Neural cell (in vitro differentiated cells): ENCODE data around the gene PHACTR3. TPM values are rescaled to one million over a fixed set of nuclear protein-coding genes. Genes with fewer than 3 reads are reported as not detected.

Experiments
- H2AFZ ChIP-seq: fragments of 200-600, 300-800 bp; sonication (generic), shearing (Covaris generic); 2 replicates; pipeline ENCODE4 v1.6.0; 2014; ENCODE audit warnings: low read depth, mild to moderate bottlenecking, antibody characterized with exemption, low read length, moderate library complexity
- H3F3A ChIP-seq: fragments of 200-600 bp; shearing (Covaris generic); 2 replicates; pipeline ENCODE4 v1.6.1; 2016; ENCODE audit warnings: mild to moderate bottlenecking, moderate library complexity, mixed read lengths, antibody characterized with exemption, low read length; ENCODE audit not compliant: insufficient read depth, poor library complexity, severe bottlenecking
- H3K27ac ChIP-seq: fragments of 200-600, 300-800 bp; sonication (generic), shearing (Covaris generic); 2 replicates; pipeline ENCODE4 v1.5.1; 2014; ENCODE audit warnings: mild to moderate bottlenecking, low read length, moderate library complexity
- H3K27me3 ChIP-seq: fragments of 300-800, 200-600 bp; sonication (generic), shearing (Covaris generic); 2 replicates; pipeline ENCODE4 v1.6.0; 2014; ENCODE audit warnings: mild to moderate bottlenecking, low read depth, low read length, moderate library complexity; ENCODE audit not compliant: insufficient read depth
- H3K36me3 ChIP-seq: fragments of 300-800, 200-600 bp; sonication (generic), shearing (Covaris generic); 2 replicates; pipeline ENCODE4 v1.5.1; 2014; ENCODE audit warnings: mild to moderate bottlenecking, antibody characterized with exemption, low read length, moderate library complexity; ENCODE audit not compliant: insufficient read depth
- H3K4me2 ChIP-seq: fragments of 300-800, 200-600 bp; sonication (generic), shearing (Covaris generic); 2 replicates; pipeline ENCODE4 v1.6.0; 2014; ENCODE audit warnings: mild to moderate bottlenecking, low read length
- H3K4me3 ChIP-seq: fragments of 300-800, 200-600 bp; sonication (generic), shearing (Covaris generic); 2 replicates; pipeline ENCODE4 v1.5.1; 2014; ENCODE audit warnings: mild to moderate bottlenecking, low read length, moderate library complexity
- H3K79me2 ChIP-seq: fragments of 200-600 bp; shearing (Covaris generic); replicated peaks from 2 replicates; pipeline ENCODE4 v1.6.0; 2014; ENCODE audit warnings: mild to moderate bottlenecking, low read length, moderate library complexity; ENCODE audit not compliant: insufficient read depth
- H3K9ac ChIP-seq: fragments of 300-800, 200-600 bp; sonication (generic), shearing (Covaris generic); 2 replicates; pipeline ENCODE4 v1.6.1; 2016; ENCODE audit warnings: mild to moderate bottlenecking, low read length, mixed read lengths
- H3K9me2 ChIP-seq: fragments of 200-600 bp; shearing (Covaris generic); 2 replicates; pipeline ENCODE4 v1.6.1; 2016; ENCODE audit warnings: mild to moderate bottlenecking, low read length, mixed read lengths; ENCODE audit not compliant: insufficient read depth
- H3K9me3 ChIP-seq: fragments of 200-600, 300-800 bp; sonication (generic), shearing (Covaris generic); 2 replicates; pipeline ENCODE4 v1.6.1; 2016; ENCODE audit warnings: mild to moderate bottlenecking, mixed run types, low read length, moderate library complexity, mixed read lengths
- H4K20me1 ChIP-seq: fragments of 200-600 bp; shearing (Covaris generic); 2 replicates; pipeline ENCODE4 v1.6.1; 2016; ENCODE audit warnings: mild to moderate bottlenecking, mixed run types; ENCODE audit not compliant: insufficient read depth
- CTCF ChIP-seq: fragments of 450-650 bp; IDR thresholded peaks from 2 replicates; pipeline ENCODE4 v1.5.1; 2014; ENCODE audit warnings: antibody characterized with exemption, mild to moderate bottlenecking, moderate library complexity; ENCODE audit not compliant: poor library complexity, severe bottlenecking
- EP300 ChIP-seq: fragments of 450-650 bp; conservative IDR thresholded peaks from 2 replicates; pipeline ENCODE4 v1.6.1; 2014; ENCODE audit warnings: antibody characterized with exemption, mild to moderate bottlenecking, moderate library complexity; ENCODE audit not compliant: poor library complexity, severe bottlenecking
- EZH2 ChIP-seq: fragments of 200-600, 300-800 bp; shearing (Covaris generic), sonication (generic); IDR thresholded peaks from 2 replicates; pipeline ENCODE4 v1.6.1; 2014; ENCODE audit warnings: antibody characterized with exemption, low read length, borderline replicate concordance, mild to moderate bottlenecking; ENCODE audit not compliant: insufficient read depth, poor library complexity, severe bottlenecking
- MXI1 ChIP-seq: fragments of 450-650 bp; conservative IDR thresholded peaks from 2 replicates; pipeline ENCODE4 v1.6.1; 2014; ENCODE audit warnings: antibody characterized with exemption, mild to moderate bottlenecking; ENCODE audit not compliant: poor library complexity, severe bottlenecking
- POLR2AphosphoS5 ChIP-seq: IDR thresholded peaks from 2 replicates; pipeline ENCODE4 v1.6.1; 2012
- RAD21 ChIP-seq: fragments of 450-650 bp; conservative IDR thresholded peaks from 2 replicates; pipeline ENCODE4 v1.6.1; 2014; ENCODE audit warnings: antibody characterized with exemption, mild to moderate bottlenecking, moderate library complexity
- REST ChIP-seq: IDR thresholded peaks from 2 replicates; pipeline ENCODE4 v1.6.1; 2012; ENCODE audit warnings: borderline replicate concordance
- SMC3 ChIP-seq: fragments of 450-650 bp; conservative IDR thresholded peaks from 2 replicates; pipeline ENCODE4 v1.6.1; 2014; ENCODE audit warnings: antibody characterized with exemption, mild to moderate bottlenecking, moderate library complexity; ENCODE audit not compliant: poor library complexity
- TAF1 ChIP-seq: IDR thresholded peaks from 2 replicates; pipeline ENCODE4 v1.6.1; 2012; ENCODE audit warnings: low read depth
- polyA plus RNA-seq: library from polyadenylated mRNA; depleted of rRNA; stranded (reverse); fragments of >200 nt; gene quantifications from 2 replicates; pipeline ENCODE4 v1.2.3, GENCODE V29; 2014

PHACTR3 gene
- polyA plus RNA-seq, 1 donor from 2014 or later, result 1.3 TPM

- Histone ChIP-seq H3K9ac (peak overlapping the region; percentile 41), H4K20me1 (no peaks in the 10 kb centered on the region), H3K36me3 (no peaks in the 10 kb centered on the region), H3K27me3 (no peaks in the 10 kb centered on the region), H3K4me3 (peak overlapping the region; percentile 55), H3K27ac (peak overlapping the region; percentile 34), H3K79me2 (no peaks in the 10 kb centered on the region), H3K4me2 (no peak overlapping the region), H2AFZ (no peak overlapping the region), H3K9me3 (no peaks in the 10 kb centered on the region), H3F3A (no peaks in the 10 kb centered on the region), H3K9me2 (no peaks in the 10 kb centered on the region)
- TF ChIP-seq RAD21, result no peak
- no peak for TF ChIP-seq EZH2
- TF ChIP-seq SMC3, result no peak
- no peak for TF ChIP-seq TAF1
- TF ChIP-seq CTCF, result no peak
Observed at GRCh38 chr20:59604741-59605600, 631 bp downstream of the PHACTR3 start.

GRCh38 chr20:59605601-59606364 lies 1.4 kb downstream of the PHACTR3 start:
- peak overlapping the region; percentile 34 for H3K27ac ChIP-seq
- peak overlapping the region; percentile 41 for H3K9ac ChIP-seq
- no peaks in the 10 kb centered on the region for H3F3A ChIP-seq
- no peaks in the 10 kb centered on the region for H4K20me1 ChIP-seq
- H3K79me2 ChIP-seq, result no peaks in the 10 kb centered on the region
- TF ChIP-seq MXI1 (no peak), RAD21 (no peak), CTCF (no peak), POLR2AphosphoS5 (no peak), TAF1 (no peak), SMC3 (no peak), REST (no peak), EZH2 (no peak), EP300 (no peak)
- H3K9me3 ChIP-seq, result no peaks in the 10 kb centered on the region
- no peak overlapping the region for H2AFZ ChIP-seq
- no peaks in the 10 kb centered on the region for H3K36me3 ChIP-seq
- no peaks in the 10 kb centered on the region for H3K27me3 ChIP-seq
- no peaks in the 10 kb centered on the region for H3K9me2 ChIP-seq
- H3K4me3 ChIP-seq, result peak overlapping the region; percentile 55
- no peak overlapping the region for H3K4me2 ChIP-seq
